K562 (cell line): Measurements from ENCODE around the gene KRTAP4-16. TPM values are rescaled to one million over a fixed set of nuclear protein-coding genes. Genes with fewer than 3 reads are reported as not detected.

ENCODE experiments used
- ATAC-seq: fragments of 200-7000 bp; cut with Tn5 transposase; 3 replicates; pipeline ENCODE4 v1.9.1; 2020; ENCODE audit warnings: moderate library complexity
- BruUV-seq: library from RNA; stranded (reverse); fragments of 400-500 nt; replicated peaks from 2 replicates; lab custom pipeline; 2021; lab: Mats Ljungman, UMichigan
- CTCF ChIA-PET: fragments of 300-600 bp; formaldehyde crosslinking; extraction: SDS; loops from one replicate; lab custom pipeline; 2021; ENCODE audit warnings: low intra/inter-chr PET ratio; lab: Yijun Ruan, JAX
- POLR2A ChIA-PET: fragments of 300-600, 350-650 bp; sonication (Branson Sonifier 250); formaldehyde crosslinking; extraction: SDS; loops from one replicate; lab custom pipeline; 2021; ENCODE audit warnings: antibody characterized with exemption, inconsistent platforms; lab: Yijun Ruan, JAX
- DNase-seq, 4 experiments: peaks; one replicate each; pipeline versions ENCODE4 v3.0.0 to v3.0.0-alpha.2; 2011 to 2018; ENCODE audit warnings: low spot score in 3 of 4, mixed read lengths in 3 of 4; ENCODE audit errors: extremely low read depth in 1 of 4
- FAIRE-seq: peaks from 2 replicates; lab custom pipeline; 2011; peaks lifted over from hg19 to GRCh38; lab: Jason Lieb, UNC
- H2AFZ ChIP-seq: 2 replicates; pipeline ENCODE4 v1.6.0; 2011; ENCODE audit warnings: low read depth, low read length, control low read depth, inconsistent platforms
- H3K27ac ChIP-seq: fragments of 200-600 bp; 3 replicates; pipeline ENCODE4 v1.8.0; 2011; ENCODE audit warnings: low read depth, mild to moderate bottlenecking, control low read depth, inconsistent platforms, low read length, moderate library complexity, mixed read lengths; ENCODE audit errors: extremely low read depth
- H3K27me3 ChIP-seq, 2 experiments: fragments of 300-600 bp in 1 of 2; 2 replicates in 1 of 2; 3 replicates in 1 of 2; pipeline versions ENCODE4 v1.6.0 to v1.8.0; 2011; ENCODE audit warnings: inconsistent platforms in 2 of 2, low read length in 2 of 2, mild to moderate bottlenecking in 1 of 2, mixed read lengths in 1 of 2, moderate library complexity in 1 of 2; ENCODE audit not compliant: control insufficient read depth in 2 of 2, insufficient read depth in 2 of 2
- H3K36me3 ChIP-seq: fragments of 300-600 bp; 3 replicates; pipeline ENCODE4 v1.8.0; 2011; ENCODE audit warnings: mild to moderate bottlenecking, low read length, inconsistent platforms; ENCODE audit not compliant: control insufficient read depth, insufficient read depth
- H3K4me1 ChIP-seq, 2 experiments: fragments of 200-600 bp in 1 of 2; replicated peaks in 1 of 2; 2 replicates in 1 of 2; 3 replicates in 1 of 2; pipeline versions ENCODE4 v1.5.1 to v1.8.0; 2011; ENCODE audit warnings: inconsistent platforms in 2 of 2, low read length in 2 of 2, mild to moderate bottlenecking in 1 of 2, mixed read lengths in 1 of 2, moderate library complexity in 1 of 2; ENCODE audit not compliant: control insufficient read depth in 2 of 2, insufficient read depth in 2 of 2
- H3K4me2 ChIP-seq: 2 replicates; pipeline ENCODE4 v1.6.1; 2011; ENCODE audit warnings: low read length, control low read depth, inconsistent platforms, mixed read lengths; ENCODE audit not compliant: insufficient read depth
- H3K4me3 ChIP-seq: fragments of 200-600 bp; sonication (generic), shearing (Covaris generic); 2 replicates; pipeline ENCODE4 v1.5.1; 2016; ENCODE audit warnings: control low read depth, inconsistent platforms
- H3K79me2 ChIP-seq: fragments of 200-600 bp; 3 replicates; pipeline ENCODE4 v1.8.0; 2011; ENCODE audit warnings: low read length, inconsistent platforms; ENCODE audit not compliant: control insufficient read depth, insufficient read depth
- H3K9ac ChIP-seq, 2 experiments: 2 replicates each; pipeline versions ENCODE4 v1.6.0 to v1.6.1; 2011; ENCODE audit warnings: low read depth in 2 of 2, low read length in 2 of 2, control low read depth in 1 of 2, inconsistent platforms in 1 of 2, mild to moderate bottlenecking in 1 of 2, mixed read lengths in 1 of 2; ENCODE audit not compliant: insufficient read depth in 1 of 2
- H3K9me1 ChIP-seq: one replicate; pipeline ENCODE4 v1.6.0; 2011; ENCODE audit warnings: inconsistent platforms, mild to moderate bottlenecking, low read length, moderate library complexity; ENCODE audit not compliant: control insufficient read depth, insufficient read depth
- H3K9me3 ChIP-seq: replicated peaks from 2 replicates; pipeline ENCODE4 v1.5.1; 2011; ENCODE audit warnings: low read depth, low read length, inconsistent platforms; ENCODE audit not compliant: control insufficient read depth, insufficient read depth
- H4K20me1 ChIP-seq: replicated peaks from 2 replicates; pipeline ENCODE4 v1.6.1; 2011; ENCODE audit warnings: low read length, inconsistent platforms, mixed read lengths; ENCODE audit not compliant: control insufficient read depth, insufficient read depth
- ATF7 ChIP-seq: fragments of 450-650 bp; IDR thresholded peaks from 2 replicates; pipeline ENCODE4 v1.7.1; 2014; ENCODE audit warnings: mild to moderate bottlenecking, moderate library complexity
- CXXC5 ChIP-seq: fragments of 250-450 bp; sonication (Bioruptor Pico); IDR thresholded peaks from 2 replicates; pipeline ENCODE4 v1.8.0; 2022; ENCODE audit warnings: inconsistent platforms, mild to moderate bottlenecking, moderate library complexity
- ETV1 ChIP-seq: fragments of 450-650 bp; conservative IDR thresholded peaks from 2 replicates; pipeline ENCODE4 v1.6.1; 2016; ENCODE audit warnings: missing genetic modification characterization, control low read depth, low read depth, missing compliant biosample characterization
- GATAD2A ChIP-seq: fragments of 450-650 bp; IDR thresholded peaks from 2 replicates; pipeline ENCODE4 v1.6.1; 2017
- KDM1A ChIP-seq, 2 experiments: fragments of 450-650 bp; IDR thresholded peaks; 2 replicates each; pipeline ENCODE4 v1.6.1; 2016; ENCODE audit warnings: mild to moderate bottlenecking in 2 of 2
- NEUROD1 ChIP-seq: fragments of 150-350 bp; IDR thresholded peaks from 2 replicates; pipeline ENCODE4 v1.6.1; 2014; ENCODE audit warnings: borderline replicate concordance, low read length, low read depth; ENCODE audit not compliant: partially characterized antibody
- NFATC3 ChIP-seq: fragments of 450-650 bp; IDR thresholded peaks from 2 replicates; pipeline ENCODE4 v1.6.1; 2017; ENCODE audit warnings: mild to moderate bottlenecking
- NUFIP1 ChIP-seq: fragments of 450-650 bp; IDR thresholded peaks from 2 replicates; pipeline ENCODE4 v1.6.1; 2018; ENCODE audit not compliant: partially characterized antibody
- POLR2H ChIP-seq: IDR thresholded peaks from 2 replicates; pipeline ENCODE4 v1.6.1; 2016; ENCODE audit warnings: missing genetic modification characterization, low read depth, mild to moderate bottlenecking, control low read depth, missing compliant biosample characterization, moderate library complexity
- YBX1 ChIP-seq: fragments of 450-650 bp; IDR thresholded peaks from 2 replicates; pipeline ENCODE4 v1.7.1; 2016; ENCODE audit warnings: mild to moderate bottlenecking
- ZNF174 ChIP-seq: fragments of 250-450 bp; sonication (Bioruptor Pico); IDR thresholded peaks from 2 replicates; pipeline ENCODE4 v1.4.0; 2020; ENCODE audit warnings: mild to moderate bottlenecking
- WGBS: fragments of 100-300 bp; shearing (Covaris generic); methylation state at CpG from one replicate; pipeline ENCODE4 v1.1.6; 2016; ENCODE audit warnings: low coverage, mixed read lengths; ENCODE audit not compliant: insufficient coverage; ENCODE audit errors: missing lambda C conversion rate; 5-methylcytosine and 5-hydroxymethylcytosine counted together
- in situ Hi-C: fragments of 300-500 bp; cut with MboI; formaldehyde crosslinking; loops from 4 replicates; pipeline ENCODE4 v1.15.0; 2018; ENCODE audit warnings: inconsistent platforms, mixed read lengths
- intact Hi-C: fragments of 100-400 bp; cut with micrococcal nuclease; formaldehyde crosslinking; loops from 2 replicates; pipeline ENCODE4 v1.14.2; 2022
- polyA plus RNA-seq, 8 experiments: library from polyadenylated mRNA; depleted of rRNA in 4 of 8; stranded (reverse) in 5 of 8; unstranded in 3 of 8; fragments of >200 nt; fragmentation: Nextera tagmentation in 2 of 8; fragmentation: Illumina TruSeq in 1 of 8; extraction: Ambion mirVana in 2 of 8; extraction: Trizol in 1 of 8; gene quantifications; 2 replicates each; pipeline versions ENCODE4 v1.2.1 to v1.2.3, GENCODE V29; 2011 to 2014; ENCODE audit warnings: inconsistent platforms in 1 of 8, missing spikeins in 1 of 8
- total RNA-seq, 7 experiments: library from RNA; depleted of rRNA in 6 of 7; stranded (reverse); fragments of >200 nt in 6 of 7; fragmentation: Illumina TruSeq in 2 of 7; extraction: Trizol in 2 of 7; gene quantifications; 2 replicates each; pipeline versions ENCODE4 v1.2.1 to v1.2.3, GENCODE V29; 2011 to 2021; ENCODE audit warnings: low replicate concordance in 1 of 7
- TF ChIP-seq, protein P1 (sequence below): fragments of 450-650 bp; IDR thresholded peaks from 2 replicates; pipeline ENCODE4 v1.6.1; 2016
- TF ChIP-seq, protein P2 (sequence below): fragments of 250-450 bp; sonication (Bioruptor Pico); IDR thresholded peaks from 2 replicates; pipeline ENCODE4 v1.5.0; 2020; ENCODE audit warnings: mild to moderate bottlenecking

Gene KRTAP4-16
- total and polyA plus RNA-seq, 9 of the 15 experiments (the other 6 are each of a cell fraction or from before 2014, with no cell fraction given) = not detected

DNA sequence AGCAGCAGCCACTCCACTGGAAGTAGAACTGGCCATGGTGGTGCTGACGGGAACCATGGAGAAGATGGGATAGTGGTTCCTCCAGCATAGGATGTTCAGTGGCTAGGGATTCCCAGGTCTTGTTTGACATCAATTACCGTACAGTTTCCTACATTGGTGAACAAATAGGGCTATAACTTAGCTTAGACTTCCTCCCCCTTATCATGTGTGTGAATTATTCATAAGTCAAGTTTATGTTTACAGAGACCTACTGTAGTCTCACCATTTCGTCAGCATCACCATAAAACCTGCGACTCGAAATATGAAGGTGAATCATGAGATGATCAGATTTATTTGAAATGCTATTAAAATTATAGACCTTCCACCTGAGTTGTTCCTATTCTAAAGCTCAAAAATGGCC, 43.3 kb downstream of the KRTAP4-16 start:
- no peaks in the 10 kb centered on the region for H3K9me3 ChIP-seq
- H4K20me1 ChIP-seq = no peaks in the 10 kb centered on the region; the same call in 1 of the 2 replicates
- in situ Hi-C loops (no loop called here), intact Hi-C loops (no loop called here)
- TF ChIP-seq ETV1 (tag) = no peak
- TF ChIP-seq ZNF174 (CRISPR knock-in tag) = no peak
- TF ChIP-seq POLR2H = no peak
- no peak for TF ChIP-seq GATAD2A
- no peak for TF ChIP-seq NFATC3
- no peak for TF ChIP-seq NEUROD1
- no peak for TF ChIP-seq NUFIP1
- TF ChIP-seq CXXC5 (CRISPR knock-in tag) = no peak
- no peak for TF ChIP-seq YBX1
- TF ChIP-seq, protein P1, sequence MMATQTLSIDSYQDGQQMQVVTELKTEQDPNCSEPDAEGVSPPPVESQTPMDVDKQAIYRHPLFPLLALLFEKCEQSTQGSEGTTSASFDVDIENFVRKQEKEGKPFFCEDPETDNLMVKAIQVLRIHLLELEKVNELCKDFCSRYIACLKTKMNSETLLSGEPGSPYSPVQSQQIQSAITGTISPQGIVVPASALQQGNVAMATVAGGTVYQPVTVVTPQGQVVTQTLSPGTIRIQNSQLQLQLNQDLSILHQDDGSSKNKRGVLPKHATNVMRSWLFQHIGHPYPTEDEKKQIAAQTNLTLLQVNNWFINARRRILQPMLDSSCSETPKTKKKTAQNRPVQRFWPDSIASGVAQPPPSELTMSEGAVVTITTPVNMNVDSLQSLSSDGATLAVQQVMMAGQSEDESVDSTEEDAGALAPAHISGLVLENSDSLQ = no peak
- TF ChIP-seq ATF7 = no peak
- no peak for TF ChIP-seq KDM1A (IDR thresholded peaks at IDR 0.05)
- TF ChIP-seq, protein P2, sequence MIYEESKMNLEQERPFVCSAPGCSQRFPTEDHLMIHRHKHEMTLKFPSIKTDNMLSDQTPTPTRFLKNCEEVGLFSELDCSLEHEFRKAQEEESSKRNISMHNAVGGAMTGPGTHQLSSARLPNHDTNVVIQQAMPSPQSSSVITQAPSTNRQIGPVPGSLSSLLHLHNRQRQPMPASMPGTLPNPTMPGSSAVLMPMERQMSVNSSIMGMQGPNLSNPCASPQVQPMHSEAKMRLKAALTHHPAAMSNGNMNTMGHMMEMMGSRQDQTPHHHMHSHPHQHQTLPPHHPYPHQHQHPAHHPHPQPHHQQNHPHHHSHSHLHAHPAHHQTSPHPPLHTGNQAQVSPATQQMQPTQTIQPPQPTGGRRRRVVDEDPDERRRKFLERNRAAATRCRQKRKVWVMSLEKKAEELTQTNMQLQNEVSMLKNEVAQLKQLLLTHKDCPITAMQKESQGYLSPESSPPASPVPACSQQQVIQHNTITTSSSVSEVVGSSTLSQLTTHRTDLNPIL (CRISPR knock-in tag) = no peak
- WGBS = 1% methylated on average over 5 of the region's 5 CpGs
- DNase-seq (no peak), ATAC-seq (no peak), FAIRE-seq (no peak)
- H3K27me3 ChIP-seq = peaks cover 4 to 5% of the 10 kb centered on the region in 2 experiments; a peak in 4 of 5 replicates
- H3K4me1 ChIP-seq = no peaks in the 10 kb centered on the region
- H3K36me3 ChIP-seq = no peaks in the 10 kb centered on the region
- H3K79me2 ChIP-seq = no peaks in the 10 kb centered on the region
- H3K9ac ChIP-seq = no peak overlapping the region
- H3K9me1 ChIP-seq = no peaks in the 10 kb centered on the region
- BruUV-seq = no TSS peak
- no peak overlapping the region for H3K4me3 ChIP-seq
- ChIA-PET CTCF (interaction anchor here (0.7 kb wide), 1 partner anchor 206 kb away, joined by 3 read pairs; no protein-coding TSS in a partner anchor), POLR2A (interaction anchor here (0.9 to 1.3 kb wide), 2 partner anchors 29 to 239 kb away, joined by 3 to 4 read pairs; no protein-coding TSS in a partner anchor)
- H2AFZ ChIP-seq = no peak overlapping the region
- no peak overlapping the region for H3K4me2 ChIP-seq
- H3K27ac ChIP-seq = no peak overlapping the region
